PC-9 (cell line): Measurements from ENCODE around the gene CEP192. TPM values are rescaled to one million over a fixed set of nuclear protein-coding genes. Genes with fewer than 3 reads are reported as not detected.
A peak's percentile ranks its signal among the peaks of the same experiment; 100 is the strongest.

Source experiments
- BruUV-seq: library from RNA; stranded (reverse); fragments of 400-500 nt; replicated peaks from 2 replicates; lab custom pipeline; 2021; lab: Mats Ljungman, UMichigan
- CTCF ChIA-PET: fragments of 300-600 bp; sonication (Branson Sonifier 250); formaldehyde crosslinking; loops from one replicate; lab custom pipeline; 2022; ENCODE audit warnings: antibody characterized with exemption; lab: Charles Lee
- POLR2A ChIA-PET: fragments of 300-600 bp; sonication (Branson Sonifier 250); formaldehyde crosslinking; loops from one replicate; lab custom pipeline; 2022; ENCODE audit warnings: antibody characterized with exemption; ENCODE audit not compliant: unreplicated experiment; lab: Charles Lee
- DNase-seq, 2 experiments: peaks; one replicate each; pipeline versions ENCODE4 v3.0.0 to v3.0.0-alpha.2; 2015 to 2022; ENCODE audit warnings: mixed read lengths in 1 of 2
- H2AFZ ChIP-seq: fragments of 200-600 bp; sonication (generic); 2 replicates; pipeline ENCODE4 v1.8.1; 2017; ENCODE audit warnings: antibody characterized with exemption
- H3F3A ChIP-seq: fragments of 200-600 bp; sonication (generic); 2 replicates; pipeline ENCODE4 v1.8.1; 2017; ENCODE audit warnings: antibody characterized with exemption, mild to moderate bottlenecking, low read depth; ENCODE audit not compliant: insufficient read depth
- H3K27ac ChIP-seq: fragments of 200-600 bp; sonication (generic); 2 replicates; pipeline ENCODE4 v1.6.1; 2016; ENCODE audit warnings: mixed run types
- H3K27me3 ChIP-seq: fragments of 200-600 bp; sonication (generic); 2 replicates; pipeline ENCODE4 v1.6.1; 2016; ENCODE audit warnings: low read depth, mixed run types; ENCODE audit not compliant: insufficient read depth
- H3K36me3 ChIP-seq: fragments of 200-600 bp; sonication (generic); 2 replicates; pipeline ENCODE4 v1.6.1; 2016; ENCODE audit warnings: low read depth, mixed run types
- H3K4me1 ChIP-seq: fragments of 200-600 bp; sonication (generic); replicated peaks from 2 replicates; pipeline ENCODE4 v1.6.1; 2016; ENCODE audit warnings: mixed run types; ENCODE audit not compliant: insufficient read depth
- H3K4me2 ChIP-seq: fragments of 200-600 bp; sonication (generic); 2 replicates; pipeline ENCODE4 v1.6.1; 2017; ENCODE audit warnings: mixed run types
- H3K4me3 ChIP-seq: fragments of 200-600 bp; sonication (generic); 2 replicates; pipeline ENCODE4 v1.6.1; 2016; ENCODE audit warnings: mixed run types
- H3K79me2 ChIP-seq: fragments of 200-600 bp; sonication (generic); 2 replicates; pipeline ENCODE4 v1.6.1; 2017; ENCODE audit warnings: low read depth, mixed run types
- H3K9me2 ChIP-seq: fragments of 200-600 bp; sonication (generic); 2 replicates; pipeline ENCODE4 v1.8.1; 2017; ENCODE audit warnings: mild to moderate bottlenecking; ENCODE audit not compliant: insufficient read depth
- H3K9me3 ChIP-seq: fragments of 200-600 bp; sonication (generic); 2 replicates; pipeline ENCODE4 v1.8.1; 2016; ENCODE audit warnings: low read depth; ENCODE audit not compliant: insufficient read depth
- H4K20me1 ChIP-seq: fragments of 200-600 bp; sonication (generic); 2 replicates; pipeline ENCODE4 v1.8.1; 2017; ENCODE audit not compliant: insufficient read depth
- CTCF ChIP-seq: fragments of 200-600 bp; sonication (generic); conservative IDR thresholded peaks from 2 replicates; pipeline ENCODE4 v1.6.1; 2017; ENCODE audit warnings: mixed run types, antibody characterized with exemption, mild to moderate bottlenecking, moderate library complexity
- EZH2 ChIP-seq: fragments of 200-600 bp; sonication (generic); IDR thresholded peaks from 2 replicates; pipeline ENCODE4 v1.8.0; 2017; ENCODE audit warnings: antibody characterized with exemption, low read depth
- intact Hi-C: fragments of 100-400 bp; cut with micrococcal nuclease; formaldehyde crosslinking; loops from one replicate; pipeline ENCODE4 v1.10.0; 2022; ENCODE audit not compliant: unreplicated experiment
- total RNA-seq: library from RNA; stranded (reverse); gene quantifications from 2 replicates; pipeline ENCODE4 v1.2.3, GENCODE V29; 2021

Gene CEP192
- total RNA-seq, 1 experiment from 2014 or later = 44.9 TPM

GRCh38 chr18:13137670-13138419, 146.7 kb downstream of the CEP192 start:
- ChIA-PET POLR2A (no interaction called here), CTCF (no interaction called here)
- BruUV-seq = no TSS peak
- Histone ChIP-seq H3F3A (no peaks in the 10 kb centered on the region), H3K9me2 (no peaks in the 10 kb centered on the region), H2AFZ (peak overlapping the region; percentile 86), H3K4me3 (peak overlapping the region; percentile 66), H4K20me1 (no peaks in the 10 kb centered on the region), H3K36me3 (no peaks in the 10 kb centered on the region), H3K27me3 (peaks cover 36% of the 10 kb centered on the region), H3K9me3 (no peaks in the 10 kb centered on the region), H3K79me2 (no peaks in the 10 kb centered on the region), H3K4me1 (0 out of 2 replicates have a peak, but pooled peaks cover 14% of the 10 kb centered on the region), H3K4me2 (peak overlapping the region; percentile 97), H3K27ac (no peak overlapping the region)
- intact Hi-C loops = no loop called here
- DNase-seq = peak; percentile 57 to 70
- TF ChIP-seq EZH2 (no peak), CTCF (no peak)

GRCh38 chr18:13138420-13139139, 147.4 kb downstream of the CEP192 start:
- no TSS peak for BruUV-seq
- Histone ChIP-seq H3K36me3 (no peaks in the 10 kb centered on the region), H3K9me3 (no peaks in the 10 kb centered on the region), H3K27me3 (peaks cover 36% of the 10 kb centered on the region), H4K20me1 (no peaks in the 10 kb centered on the region), H3K9me2 (no peaks in the 10 kb centered on the region), H3F3A (no peaks in the 10 kb centered on the region), H3K4me3 (peak overlapping the region; percentile 66; the same call in 1 of the 2 replicates), H3K4me2 (peak overlapping the region; percentile 97), H3K79me2 (no peaks in the 10 kb centered on the region), H3K4me1 (0 out of 2 replicates have a peak, but pooled peaks cover 14% of the 10 kb centered on the region), H2AFZ (no peak overlapping the region), H3K27ac (no peak overlapping the region)
- intact Hi-C loops = no loop called here
- POLR2A ChIA-PET = no interaction called here
- no peak for TF ChIP-seq EZH2
- no peak for TF ChIP-seq CTCF
- no peak for DNase-seq
- CTCF ChIA-PET = no interaction called here

GRCh38 chr18:13139885-13140450, 148.8 kb downstream of the CEP192 start:
- Histone ChIP-seq H3K4me2 (no peak overlapping the region), H3K9me3 (peaks cover 6% of the 10 kb centered on the region; the same call in 1 of the 2 replicates), H2AFZ (no peak overlapping the region), H3K9me2 (no peaks in the 10 kb centered on the region), H4K20me1 (no peaks in the 10 kb centered on the region), H3K4me1 (0 out of 2 replicates have a peak, but pooled peaks cover 14% of the 10 kb centered on the region), H3K27me3 (peaks cover 36% of the 10 kb centered on the region), H3K27ac (no peak overlapping the region), H3F3A (no peaks in the 10 kb centered on the region), H3K79me2 (no peaks in the 10 kb centered on the region), H3K4me3 (no peak overlapping the region), H3K36me3 (no peaks in the 10 kb centered on the region)
- BruUV-seq = no TSS peak
- TF ChIP-seq EZH2 (no peak), CTCF (peak; percentile 26; the same call in 1 of the 2 replicates)
- POLR2A ChIA-PET = no interaction called here
- intact Hi-C loops = no loop called here
- CTCF ChIA-PET = no interaction called here
- no peak for DNase-seq
